ENCODE measurements around the gene KPNA2. TPM values are rescaled to one million over a fixed set of nuclear protein-coding genes. Genes with fewer than 3 reads are reported as not detected.

The KPNA2 gene
- total and polyA plus RNA-seq, 2 of the 13 experiments (the other 11 are each of a cell fraction or from before 2014, with no cell fraction given) = 111 to 305 TPM

- TF ChIP-seq ZFYVE20 (CRISPR knock-in tag; IDR thresholded peaks at IDR 0.05; ENCODE audit: borderline replicate concordance, low read depth) (no peak), ZNF263 (CRISPR knock-in tag; IDR thresholded peaks at IDR 0.05) (0 out of 2 replicates have a peak, but pooled peaks have one; percentile 29), HNRNPL (IDR thresholded peaks at IDR 0.05; ENCODE audit: low read depth, low read length) (no peak), LBX2 (CRISPR knock-in tag; IDR thresholded peaks at IDR 0.05; ENCODE audit: borderline replicate concordance) (no peak; the same call in 1 of the 2 replicates), SP2 (CRISPR knock-in tag; IDR thresholded peaks at IDR 0.05) (no peak), ETV5 (CRISPR knock-in tag; IDR thresholded peaks at IDR 0.05; ENCODE audit: borderline replicate concordance) (peak; percentile 65; the same call in 1 of the 2 replicates), ZNF577 (CRISPR knock-in tag; IDR thresholded peaks at IDR 0.05; ENCODE audit: borderline replicate concordance, low read depth) (no peak), BCL6 (CRISPR knock-in tag; IDR thresholded peaks at IDR 0.05) (peak; percentile 70), POGK (CRISPR knock-in tag; conservative IDR thresholded peaks at IDR 0.05) (peak; percentile 50; the same call in 1 of the 2 replicates), NFATC3 (CRISPR knock-in tag; IDR thresholded peaks at IDR 0.05) (no peak), ZNF414 (CRISPR knock-in tag; IDR thresholded peaks at IDR 0.05) (peak; percentile 76), RAD51 (IDR thresholded peaks at IDR 0.05; ENCODE audit: borderline replicate concordance) (no peak), ZNF501 (CRISPR knock-in tag; IDR thresholded peaks at IDR 0.05) (no peak), ZNF709 (CRISPR knock-in tag; IDR thresholded peaks at IDR 0.05) (no peak), ZNF678 (CRISPR knock-in tag; IDR thresholded peaks at IDR 0.05) (no peak), ZSCAN25 (CRISPR knock-in tag; IDR thresholded peaks at IDR 0.05) (no peak), ARID5B (CRISPR knock-in tag; IDR thresholded peaks at IDR 0.05) (peak; percentile 95), ZNF710 (CRISPR knock-in tag; IDR thresholded peaks at IDR 0.05; ENCODE audit: borderline replicate concordance) (peak; percentile 70; the same call in 1 of the 2 replicates), DMAP1 (CRISPR knock-in tag; IDR thresholded peaks at IDR 0.05) (peak; percentile 79)
Measured at GRCh38 chr17:68029512-68030215, 5.9 kb upstream of the KPNA2 start (continued).

Data from HepG2 (cell line).